SK-N-SH (cell line): ENCODE measurements around the gene CASZ1. TPM values are rescaled to one million over a fixed set of nuclear protein-coding genes. Genes with fewer than 3 reads are reported as not detected.

Experiments
- CTCF ChIA-PET: fragments of 300-600, 350-600 bp; formaldehyde crosslinking; extraction: SDS; loops from one replicate; lab custom pipeline; 2021; lab: Yijun Ruan, JAX
- POLR2A ChIA-PET: fragments of 350-600 bp; sonication (Branson Sonifier 250); formaldehyde crosslinking; extraction: SDS; loops from one replicate; lab custom pipeline; 2020; ENCODE audit warnings: antibody characterized with exemption, inconsistent platforms; lab: Yijun Ruan, JAX
- DNase-seq: peaks from one replicate; pipeline ENCODE4 v3.0.0; 2012
- H2AFZ ChIP-seq: fragments of 200-600 bp; sonication (generic); 2 replicates; pipeline ENCODE4 v1.8.1; 2016; ENCODE audit warnings: antibody characterized with exemption, mild to moderate bottlenecking, low read depth
- H3F3A ChIP-seq: fragments of 200-600 bp; sonication (generic); replicated peaks from 2 replicates; pipeline ENCODE3; 2016; ENCODE audit warnings: antibody characterized with exemption, mild to moderate bottlenecking; ENCODE audit not compliant: insufficient read depth
- H3K27ac ChIP-seq, 2 experiments: fragments of 200-500 bp in 1 of 2; fragments of 200-600 bp in 1 of 2; sonication (Bioruptor generic) in 1 of 2; sonication (generic), shearing (Covaris generic) in 1 of 2; 2 replicates each; pipeline versions ENCODE4 v1.5.1 to v1.6.1; 2014 to 2016; ENCODE audit warnings: low read depth in 2 of 2, inconsistent platforms in 1 of 2, low read length in 1 of 2, mild to moderate bottlenecking in 1 of 2, mixed read lengths in 1 of 2
- H3K27me3 ChIP-seq: fragments of 200-600 bp; sonication (generic), shearing (Covaris generic); 2 replicates; pipeline ENCODE4 v1.6.1; 2016; ENCODE audit warnings: mixed run types; ENCODE audit not compliant: insufficient read depth
- H3K36me3 ChIP-seq, 2 experiments: fragments of 200-500 bp in 1 of 2; fragments of 200-600 bp in 1 of 2; sonication (Bioruptor generic) in 1 of 2; sonication (generic) in 1 of 2; replicated peaks in 1 of 2; 2 replicates each; pipeline versions ENCODE3 to v1.5.1; 2014 to 2016; ENCODE audit warnings: low read length in 1 of 2, mild to moderate bottlenecking in 1 of 2; ENCODE audit not compliant: insufficient read depth in 2 of 2, control insufficient read depth in 1 of 2
- H3K4me1 ChIP-seq, 2 experiments: fragments of 200-500 bp in 1 of 2; fragments of 200-600 bp in 1 of 2; sonication (Bioruptor generic) in 1 of 2; sonication (generic), shearing (Covaris generic) in 1 of 2; 2 replicates each; pipeline versions ENCODE4 v1.5.1 to v1.6.1; 2014 to 2016; ENCODE audit warnings: low read depth in 1 of 2, low read length in 1 of 2, mixed run types in 1 of 2; ENCODE audit not compliant: insufficient read depth in 2 of 2, control insufficient read depth in 1 of 2
- H3K4me2 ChIP-seq: fragments of 200-600 bp; sonication (generic), shearing (Covaris generic); 2 replicates; pipeline ENCODE4 v1.6.1; 2017; ENCODE audit warnings: mixed run types
- H3K4me3 ChIP-seq, 2 experiments: fragments of 200-500 bp in 1 of 2; fragments of 200-600 bp in 1 of 2; sonication (Bioruptor generic) in 1 of 2; sonication (generic), shearing (Covaris generic) in 1 of 2; 2 replicates each; pipeline versions ENCODE4 v1.5.1 to v1.8.1; 2014 to 2016; ENCODE audit warnings: low read depth in 2 of 2, inconsistent platforms in 1 of 2, low read length in 1 of 2, mild to moderate bottlenecking in 1 of 2, mixed read lengths in 1 of 2, moderate library complexity in 1 of 2
- H3K79me2 ChIP-seq: fragments of 200-600 bp; sonication (generic); 2 replicates; pipeline ENCODE4 v1.8.1; 2017; ENCODE audit warnings: mild to moderate bottlenecking; ENCODE audit not compliant: insufficient read depth
- H3K9ac ChIP-seq: fragments of 200-600 bp; sonication (generic); 2 replicates; pipeline ENCODE4 v1.6.1; 2017; ENCODE audit warnings: mixed run types
- H3K9me2 ChIP-seq: fragments of 200-600 bp; sonication (generic); 2 replicates; pipeline ENCODE4 v1.6.1; 2017; ENCODE audit warnings: mixed run types
- H3K9me3 ChIP-seq: fragments of 200-600 bp; sonication (generic); 2 replicates; pipeline ENCODE4 v1.6.1; 2017; ENCODE audit warnings: mixed run types, mild to moderate bottlenecking, moderate library complexity
- H4K20me1 ChIP-seq: fragments of 200-600 bp; sonication (generic); 2 replicates; pipeline ENCODE4 v1.6.1; 2017; ENCODE audit warnings: mild to moderate bottlenecking, mixed run types; ENCODE audit not compliant: insufficient read depth
- CHD2 ChIP-seq: fragments of 150-350 bp; IDR thresholded peaks from 2 replicates; pipeline ENCODE4 v1.6.1; 2018; ENCODE audit warnings: low read length; ENCODE audit not compliant: partially characterized antibody
- FOSL2 ChIP-seq: IDR thresholded peaks from 2 replicates; pipeline ENCODE4 v1.4.0; 2012; ENCODE audit warnings: low read depth, mild to moderate bottlenecking, moderate library complexity, borderline replicate concordance
- FOXJ3 ChIP-seq: sonication (generic); formaldehyde crosslinking; IDR thresholded peaks from 2 replicates; pipeline ENCODE4 v1.5.1; 2020; ENCODE audit warnings: mild to moderate bottlenecking, missing genetic modification reagents
- GATA2 ChIP-seq: sonication (generic); formaldehyde crosslinking; IDR thresholded peaks from 2 replicates; pipeline ENCODE4 v1.5.0; 2020; ENCODE audit warnings: mild to moderate bottlenecking, missing genetic modification reagents
- MEF2A ChIP-seq: IDR thresholded peaks from 2 replicates; pipeline ENCODE4 v1.4.0; 2012; ENCODE audit warnings: low read depth, borderline replicate concordance
- NRF1 ChIP-seq: IDR thresholded peaks from 2 replicates; pipeline ENCODE4 v1.6.1; 2012; ENCODE audit warnings: low read depth, mild to moderate bottlenecking, low read length
- RCOR1 ChIP-seq: fragments of 150-350 bp; IDR thresholded peaks from 2 replicates; pipeline ENCODE4 v1.6.1; 2017; ENCODE audit warnings: antibody characterized with exemption, low read length
- SIN3A ChIP-seq: IDR thresholded peaks from 2 replicates; pipeline ENCODE4 v1.6.1; 2012; ENCODE audit warnings: low read depth, mild to moderate bottlenecking, low read length, moderate library complexity, borderline replicate concordance
- TAF1 ChIP-seq: IDR thresholded peaks from 2 replicates; pipeline ENCODE4 v1.6.1; 2012; ENCODE audit warnings: low read depth, mild to moderate bottlenecking, low read length, moderate library complexity, borderline replicate concordance
- TEAD4 ChIP-seq: IDR thresholded peaks from 2 replicates; pipeline ENCODE4 v1.4.0; 2012; ENCODE audit warnings: mild to moderate bottlenecking, borderline replicate concordance; ENCODE audit not compliant: insufficient read depth
- YY1 ChIP-seq: IDR thresholded peaks from 2 replicates; pipeline ENCODE4 v1.4.0; 2012; ENCODE audit warnings: low read depth, mild to moderate bottlenecking
- WGBS: methylation state at CpG from one replicate; pipeline ENCODE4 v1.1.6; 2017; ENCODE audit warnings: low lambda C conversion rate; 5-methylcytosine and 5-hydroxymethylcytosine counted together
- polyA plus RNA-seq, 3 experiments: library from polyadenylated mRNA; depleted of rRNA; stranded (reverse); fragments of >200 nt; gene quantifications; 2 replicates each; pipeline ENCODE4 v1.2.3, GENCODE V29; 2012
- TF ChIP-seq, protein P1 (sequence below): fragments of 150-350 bp; IDR thresholded peaks from 2 replicates; pipeline ENCODE4 v1.6.1; 2017; ENCODE audit warnings: antibody characterized with exemption, low read length, low read depth, borderline replicate concordance
- TF ChIP-seq, protein P2 (sequence below): IDR thresholded peaks from 2 replicates; pipeline ENCODE4 v1.4.0; 2012; ENCODE audit warnings: low read depth, borderline replicate concordance
- TF ChIP-seq, protein P3 (sequence below): IDR thresholded peaks from 2 replicates; pipeline ENCODE4; 2012
- TF ChIP-seq, protein P4 (sequence below): IDR thresholded peaks from 2 replicates; pipeline ENCODE4 v1.4.0; 2012; ENCODE audit warnings: low read depth, borderline replicate concordance
- TF ChIP-seq, protein P5 (sequence below): IDR thresholded peaks from 2 replicates; pipeline ENCODE4 v1.6.1; 2012; ENCODE audit warnings: mild to moderate bottlenecking, low read depth, low read length, moderate library complexity
- TF ChIP-seq, protein P6 (sequence below): fragments of 150-350 bp; IDR thresholded peaks from 2 replicates; pipeline ENCODE4 v1.6.1; 2016; ENCODE audit warnings: mild to moderate bottlenecking, low read depth, low read length

CASZ1 gene
- polyA plus RNA-seq, 1 of the 3 experiments (the other 2 are of a cell fraction), result 0.51 TPM

DNA sequence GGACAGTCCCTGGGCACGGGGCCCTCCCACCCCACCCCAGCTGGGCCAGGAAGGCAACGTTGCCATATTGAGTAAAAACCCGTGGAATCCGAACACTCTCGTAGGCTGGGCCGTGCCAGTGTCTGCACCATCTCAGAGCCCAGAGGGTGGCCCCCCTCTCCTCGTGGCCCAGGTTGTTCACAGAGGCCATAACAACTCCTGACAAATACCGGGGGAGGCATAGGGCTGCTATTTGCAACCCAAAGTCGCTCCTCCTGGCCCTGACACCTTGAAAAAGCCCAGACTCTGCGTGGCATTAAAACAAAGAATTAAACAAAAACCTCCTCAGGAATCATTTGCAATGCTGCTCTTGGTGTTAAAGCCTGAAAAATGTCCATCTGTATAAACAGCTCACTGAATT is 141.4 kb downstream of the CASZ1 start:
- Histone ChIP-seq H3K27ac (no peak overlapping the region), H3K9me2 (no peaks in the 10 kb centered on the region), H3K27me3 (no peaks in the 10 kb centered on the region), H3K9me3 (no peaks in the 10 kb centered on the region), H3F3A (no peaks in the 10 kb centered on the region), H3K36me3 (no peaks in the 10 kb centered on the region), H3K79me2 (no peaks in the 10 kb centered on the region), H2AFZ (no peak overlapping the region), H4K20me1 (no peaks in the 10 kb centered on the region), H3K4me1 (peaks cover 0 to 33% of the 10 kb centered on the region in 2 experiments; a peak in 1 of 4 replicates), H3K4me2 (no peak overlapping the region), H3K9ac (no peak overlapping the region), H3K4me3 (no peak overlapping the region)
- ChIA-PET POLR2A (no interaction called here), CTCF (no interaction called here)
- TF ChIP-seq SIN3A (no peak), MEF2A (no peak), NRF1 (no peak), FOXJ3 (CRISPR knock-in tag) (no peak), TEAD4 (no peak), FOSL2 (no peak), GATA2 (CRISPR knock-in tag) (no peak), TAF1 (no peak), RCOR1 (no peak), YY1 (no peak), CHD2 (no peak)
- TF ChIP-seq, protein P1, sequence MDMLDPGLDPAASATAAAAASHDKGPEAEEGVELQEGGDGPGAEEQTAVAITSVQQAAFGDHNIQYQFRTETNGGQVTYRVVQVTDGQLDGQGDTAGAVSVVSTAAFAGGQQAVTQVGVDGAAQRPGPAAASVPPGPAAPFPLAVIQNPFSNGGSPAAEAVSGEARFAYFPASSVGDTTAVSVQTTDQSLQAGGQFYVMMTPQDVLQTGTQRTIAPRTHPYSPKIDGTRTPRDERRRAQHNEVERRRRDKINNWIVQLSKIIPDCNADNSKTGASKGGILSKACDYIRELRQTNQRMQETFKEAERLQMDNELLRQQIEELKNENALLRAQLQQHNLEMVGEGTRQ, result no peak
- TF ChIP-seq, protein P2, sequence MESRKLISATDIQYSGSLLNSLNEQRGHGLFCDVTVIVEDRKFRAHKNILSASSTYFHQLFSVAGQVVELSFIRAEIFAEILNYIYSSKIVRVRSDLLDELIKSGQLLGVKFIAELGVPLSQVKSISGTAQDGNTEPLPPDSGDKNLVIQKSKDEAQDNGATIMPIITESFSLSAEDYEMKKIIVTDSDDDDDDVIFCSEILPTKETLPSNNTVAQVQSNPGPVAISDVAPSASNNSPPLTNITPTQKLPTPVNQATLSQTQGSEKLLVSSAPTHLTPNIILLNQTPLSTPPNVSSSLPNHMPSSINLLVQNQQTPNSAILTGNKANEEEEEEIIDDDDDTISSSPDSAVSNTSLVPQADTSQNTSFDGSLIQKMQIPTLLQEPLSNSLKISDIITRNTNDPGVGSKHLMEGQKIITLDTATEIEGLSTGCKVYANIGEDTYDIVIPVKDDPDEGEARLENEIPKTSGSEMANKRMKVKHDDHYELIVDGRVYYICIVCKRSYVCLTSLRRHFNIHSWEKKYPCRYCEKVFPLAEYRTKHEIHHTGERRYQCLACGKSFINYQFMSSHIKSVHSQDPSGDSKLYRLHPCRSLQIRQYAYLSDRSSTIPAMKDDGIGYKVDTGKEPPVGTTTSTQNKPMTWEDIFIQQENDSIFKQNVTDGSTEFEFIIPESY, result no peak
- TF ChIP-seq, protein P3, sequence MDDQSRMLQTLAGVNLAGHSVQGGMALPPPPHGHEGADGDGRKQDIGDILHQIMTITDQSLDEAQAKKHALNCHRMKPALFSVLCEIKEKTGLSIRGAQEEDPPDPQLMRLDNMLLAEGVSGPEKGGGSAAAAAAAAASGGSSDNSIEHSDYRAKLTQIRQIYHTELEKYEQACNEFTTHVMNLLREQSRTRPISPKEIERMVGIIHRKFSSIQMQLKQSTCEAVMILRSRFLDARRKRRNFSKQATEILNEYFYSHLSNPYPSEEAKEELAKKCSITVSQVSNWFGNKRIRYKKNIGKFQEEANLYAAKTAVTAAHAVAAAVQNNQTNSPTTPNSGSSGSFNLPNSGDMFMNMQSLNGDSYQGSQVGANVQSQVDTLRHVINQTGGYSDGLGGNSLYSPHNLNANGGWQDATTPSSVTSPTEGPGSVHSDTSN, result no peak
- TF ChIP-seq, protein P4, sequence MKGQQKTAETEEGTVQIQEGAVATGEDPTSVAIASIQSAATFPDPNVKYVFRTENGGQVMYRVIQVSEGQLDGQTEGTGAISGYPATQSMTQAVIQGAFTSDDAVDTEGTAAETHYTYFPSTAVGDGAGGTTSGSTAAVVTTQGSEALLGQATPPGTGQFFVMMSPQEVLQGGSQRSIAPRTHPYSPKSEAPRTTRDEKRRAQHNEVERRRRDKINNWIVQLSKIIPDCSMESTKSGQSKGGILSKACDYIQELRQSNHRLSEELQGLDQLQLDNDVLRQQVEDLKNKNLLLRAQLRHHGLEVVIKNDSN, result no peak
- TF ChIP-seq, protein P5, sequence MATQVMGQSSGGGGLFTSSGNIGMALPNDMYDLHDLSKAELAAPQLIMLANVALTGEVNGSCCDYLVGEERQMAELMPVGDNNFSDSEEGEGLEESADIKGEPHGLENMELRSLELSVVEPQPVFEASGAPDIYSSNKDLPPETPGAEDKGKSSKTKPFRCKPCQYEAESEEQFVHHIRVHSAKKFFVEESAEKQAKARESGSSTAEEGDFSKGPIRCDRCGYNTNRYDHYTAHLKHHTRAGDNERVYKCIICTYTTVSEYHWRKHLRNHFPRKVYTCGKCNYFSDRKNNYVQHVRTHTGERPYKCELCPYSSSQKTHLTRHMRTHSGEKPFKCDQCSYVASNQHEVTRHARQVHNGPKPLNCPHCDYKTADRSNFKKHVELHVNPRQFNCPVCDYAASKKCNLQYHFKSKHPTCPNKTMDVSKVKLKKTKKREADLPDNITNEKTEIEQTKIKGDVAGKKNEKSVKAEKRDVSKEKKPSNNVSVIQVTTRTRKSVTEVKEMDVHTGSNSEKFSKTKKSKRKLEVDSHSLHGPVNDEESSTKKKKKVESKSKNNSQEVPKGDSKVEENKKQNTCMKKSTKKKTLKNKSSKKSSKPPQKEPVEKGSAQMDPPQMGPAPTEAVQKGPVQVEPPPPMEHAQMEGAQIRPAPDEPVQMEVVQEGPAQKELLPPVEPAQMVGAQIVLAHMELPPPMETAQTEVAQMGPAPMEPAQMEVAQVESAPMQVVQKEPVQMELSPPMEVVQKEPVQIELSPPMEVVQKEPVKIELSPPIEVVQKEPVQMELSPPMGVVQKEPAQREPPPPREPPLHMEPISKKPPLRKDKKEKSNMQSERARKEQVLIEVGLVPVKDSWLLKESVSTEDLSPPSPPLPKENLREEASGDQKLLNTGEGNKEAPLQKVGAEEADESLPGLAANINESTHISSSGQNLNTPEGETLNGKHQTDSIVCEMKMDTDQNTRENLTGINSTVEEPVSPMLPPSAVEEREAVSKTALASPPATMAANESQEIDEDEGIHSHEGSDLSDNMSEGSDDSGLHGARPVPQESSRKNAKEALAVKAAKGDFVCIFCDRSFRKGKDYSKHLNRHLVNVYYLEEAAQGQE, result no peak
- TF ChIP-seq, protein P6, sequence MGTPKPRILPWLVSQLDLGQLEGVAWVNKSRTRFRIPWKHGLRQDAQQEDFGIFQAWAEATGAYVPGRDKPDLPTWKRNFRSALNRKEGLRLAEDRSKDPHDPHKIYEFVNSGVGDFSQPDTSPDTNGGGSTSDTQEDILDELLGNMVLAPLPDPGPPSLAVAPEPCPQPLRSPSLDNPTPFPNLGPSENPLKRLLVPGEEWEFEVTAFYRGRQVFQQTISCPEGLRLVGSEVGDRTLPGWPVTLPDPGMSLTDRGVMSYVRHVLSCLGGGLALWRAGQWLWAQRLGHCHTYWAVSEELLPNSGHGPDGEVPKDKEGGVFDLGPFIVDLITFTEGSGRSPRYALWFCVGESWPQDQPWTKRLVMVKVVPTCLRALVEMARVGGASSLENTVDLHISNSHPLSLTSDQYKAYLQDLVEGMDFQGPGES, result no peak
- WGBS, result 49% methylated on average over 4 of the region's 10 CpGs
- no peak for DNase-seq
